Activated naive CD8-positive, alpha-beta T cell treated with anti-CD3 and anti-CD28 coated beads, Interleukin-2, amount 50 U/mL, for 24 hours (primary cell): ENCODE data around the gene CHRDL1.

Source experiments
- ATAC-seq: fragments of 150-1000 bp; cut with Tn5 transposase; one replicate; pipeline ENCODE4 v1.10.0; 2021
- DNase-seq: peaks from one replicate; pipeline ENCODE4 v3.0.0; 2021
- H3K27ac Mint-ChIP-seq: one replicate; pipeline ENCODE4 v1.8.0; 2021; ENCODE audit warnings: mild to moderate bottlenecking, mixed read lengths
- H3K27me3 Mint-ChIP-seq: one replicate; pipeline ENCODE4 v1.8.0; 2021; ENCODE audit warnings: mixed read lengths
- H3K36me3 Mint-ChIP-seq: one replicate; pipeline ENCODE4 v1.8.0; 2021; ENCODE audit warnings: low read depth, mixed read lengths
- H3K4me1 Mint-ChIP-seq: one replicate; pipeline ENCODE4 v1.8.0; 2021; ENCODE audit warnings: mixed read lengths
- H3K4me3 Mint-ChIP-seq: one replicate; pipeline ENCODE4 v1.8.0; 2021; ENCODE audit warnings: mild to moderate bottlenecking, moderate library complexity, mixed read lengths
- H3K9me3 Mint-ChIP-seq: one replicate; pipeline ENCODE4 v1.8.0; 2021; ENCODE audit warnings: mixed read lengths

Gene CHRDL1

GRCh38 chrX:110758781-110759422, 36.7 kb downstream of the CHRDL1 start:
- no peaks in the 10 kb centered on the region for H3K4me1 Mint-ChIP-seq
- peaks cover 4% of the 10 kb centered on the region for H3K9me3 Mint-ChIP-seq

GRCh38 chrX:110755611-110756010, 40.0 kb downstream of the CHRDL1 start:
- no peak overlapping the region for H3K27ac Mint-ChIP-seq
- no peaks in the 10 kb centered on the region for H3K36me3 Mint-ChIP-seq
- H3K4me3 Mint-ChIP-seq, result no peak overlapping the region
- peaks cover 4% of the 10 kb centered on the region for H3K9me3 Mint-ChIP-seq
- H3K4me1 Mint-ChIP-seq, result no peaks in the 10 kb centered on the region
- H3K27me3 Mint-ChIP-seq, result no peaks in the 10 kb centered on the region
- DNase-seq (no peak), ATAC-seq (no peak)

More at GRCh38 chrX:110758781-110759422, 36.7 kb downstream of the CHRDL1 start:
- DNase-seq (no peak), ATAC-seq (no peak)
- Mint-ChIP-seq H3K27me3 (no peaks in the 10 kb centered on the region), H3K36me3 (no peaks in the 10 kb centered on the region), H3K4me3 (no peak overlapping the region), H3K27ac (no peak overlapping the region)

GRCh38 chrX:110755061-110755460, 40.6 kb downstream of the CHRDL1 start:
- H3K9me3 Mint-ChIP-seq, result peaks cover 4% of the 10 kb centered on the region
- no peak overlapping the region for H3K4me3 Mint-ChIP-seq
- no peaks in the 10 kb centered on the region for H3K4me1 Mint-ChIP-seq
- ATAC-seq (no peak), DNase-seq (no peak)
- no peak overlapping the region for H3K27ac Mint-ChIP-seq
- no peaks in the 10 kb centered on the region for H3K36me3 Mint-ChIP-seq
- H3K27me3 Mint-ChIP-seq, result no peaks in the 10 kb centered on the region

GRCh38 chrX:110750526-110751189, 45.0 kb downstream of the CHRDL1 start:
- no peaks in the 10 kb centered on the region for H3K4me1 Mint-ChIP-seq
- H3K4me3 Mint-ChIP-seq, result no peak overlapping the region
- no peak overlapping the region for H3K27ac Mint-ChIP-seq
- no peaks in the 10 kb centered on the region for H3K27me3 Mint-ChIP-seq
- no peaks in the 10 kb centered on the region for H3K9me3 Mint-ChIP-seq
- ATAC-seq, result no peak
- H3K36me3 Mint-ChIP-seq, result no peaks in the 10 kb centered on the region
- no peak for DNase-seq

- no peak overlapping the region for H3K27ac Mint-ChIP-seq
- no peaks in the 10 kb centered on the region for H3K4me1 Mint-ChIP-seq
- ATAC-seq (no peak), DNase-seq (no peak)
- H3K27me3 Mint-ChIP-seq, result no peaks in the 10 kb centered on the region
- no peaks in the 10 kb centered on the region for H3K9me3 Mint-ChIP-seq
- no peaks in the 10 kb centered on the region for H3K36me3 Mint-ChIP-seq
- no peak overlapping the region for H3K4me3 Mint-ChIP-seq
Observed at GRCh38 chrX:110748256-110748806, 47.3 kb downstream of the CHRDL1 start.

GRCh38 chrX:110746014-110746413, 49.6 kb downstream of the CHRDL1 start:
- DNase-seq (no peak), ATAC-seq (no peak)
- Mint-ChIP-seq H3K9me3 (no peaks in the 10 kb centered on the region), H3K4me1 (no peaks in the 10 kb centered on the region), H3K36me3 (no peaks in the 10 kb centered on the region), H3K27me3 (no peaks in the 10 kb centered on the region), H3K4me3 (no peak overlapping the region), H3K27ac (no peak overlapping the region)

GRCh38 chrX:110745288-110745687, 50.3 kb downstream of the CHRDL1 start:
- Mint-ChIP-seq H3K4me1 (no peaks in the 10 kb centered on the region), H3K36me3 (no peaks in the 10 kb centered on the region), H3K4me3 (no peak overlapping the region), H3K9me3 (no peaks in the 10 kb centered on the region), H3K27me3 (no peaks in the 10 kb centered on the region), H3K27ac (no peak overlapping the region)
- no peak for ATAC-seq
- no peak for DNase-seq

- Mint-ChIP-seq H3K9me3 (no peaks in the 10 kb centered on the region), H3K27me3 (no peaks in the 10 kb centered on the region), H3K4me1 (no peaks in the 10 kb centered on the region), H3K4me3 (no peak overlapping the region), H3K36me3 (no peaks in the 10 kb centered on the region), H3K27ac (no peak overlapping the region)
- DNase-seq (no peak), ATAC-seq (no peak)
Observed at GRCh38 chrX:110743679-110744340, 51.8 kb downstream of the CHRDL1 start.

GRCh38 chrX:110741213-110741796, 54.3 kb downstream of the CHRDL1 start:
- Mint-ChIP-seq H3K4me1 (no peaks in the 10 kb centered on the region), H3K27me3 (no peaks in the 10 kb centered on the region)

GRCh38 chrX:110734894-110735541, 60.6 kb downstream of the CHRDL1 start:
- DNase-seq (no peak), ATAC-seq (no peak)
- no peaks in the 10 kb centered on the region for H3K36me3 Mint-ChIP-seq
- H3K27ac Mint-ChIP-seq, result no peak overlapping the region
- H3K4me3 Mint-ChIP-seq, result no peak overlapping the region
- no peaks in the 10 kb centered on the region for H3K27me3 Mint-ChIP-seq
- no peaks in the 10 kb centered on the region for H3K4me1 Mint-ChIP-seq
- H3K9me3 Mint-ChIP-seq, result no peaks in the 10 kb centered on the region

More at GRCh38 chrX:110741213-110741796, 54.3 kb downstream of the CHRDL1 start:
- Mint-ChIP-seq H3K4me3 (no peak overlapping the region), H3K9me3 (no peaks in the 10 kb centered on the region), H3K27ac (no peak overlapping the region), H3K36me3 (no peaks in the 10 kb centered on the region)
- ATAC-seq, result no peak
- DNase-seq, result no peak

GRCh38 chrX:110734271-110734670, 61.3 kb downstream of the CHRDL1 start:
- no peak for DNase-seq
- Mint-ChIP-seq H3K36me3 (no peaks in the 10 kb centered on the region), H3K27ac (no peak overlapping the region)

GRCh38 chrX:110733166-110733565, 62.5 kb downstream of the CHRDL1 start:
- Mint-ChIP-seq H3K4me1 (no peaks in the 10 kb centered on the region), H3K4me3 (no peak overlapping the region), H3K27ac (no peak overlapping the region), H3K9me3 (no peaks in the 10 kb centered on the region), H3K27me3 (no peaks in the 10 kb centered on the region), H3K36me3 (no peaks in the 10 kb centered on the region)
- DNase-seq (no peak), ATAC-seq (no peak)

More at GRCh38 chrX:110734271-110734670, 61.3 kb downstream of the CHRDL1 start:
- no peak for ATAC-seq
- H3K27me3 Mint-ChIP-seq, result no peaks in the 10 kb centered on the region
- H3K9me3 Mint-ChIP-seq, result no peaks in the 10 kb centered on the region
- H3K4me1 Mint-ChIP-seq, result no peaks in the 10 kb centered on the region
- H3K4me3 Mint-ChIP-seq, result no peak overlapping the region

- Mint-ChIP-seq H3K36me3 (no peaks in the 10 kb centered on the region), H3K4me1 (no peaks in the 10 kb centered on the region), H3K27ac (no peak overlapping the region), H3K9me3 (no peaks in the 10 kb centered on the region), H3K27me3 (no peaks in the 10 kb centered on the region), H3K4me3 (no peak overlapping the region)
- no peak for DNase-seq
- no peak for ATAC-seq
Observed at GRCh38 chrX:110732266-110732665, 63.4 kb downstream of the CHRDL1 start.

GRCh38 chrX:110723844-110724243, 71.8 kb downstream of the CHRDL1 start:
- Mint-ChIP-seq H3K9me3 (no peaks in the 10 kb centered on the region), H3K36me3 (no peaks in the 10 kb centered on the region), H3K4me3 (no peak overlapping the region), H3K27me3 (no peaks in the 10 kb centered on the region), H3K4me1 (no peaks in the 10 kb centered on the region), H3K27ac (no peak overlapping the region)
- ATAC-seq, result no peak
- no peak for DNase-seq
